GM19193 (cell line): ENCODE data around the gene MEF2C.

Experiments
- POLR2A ChIP-seq: IDR thresholded peaks from 4 replicates; pipeline ENCODE4 v1.6.1; 2011; ENCODE audit not compliant: insufficient read depth, insufficient read length; ENCODE audit errors: extremely low read depth

MEF2C gene

GRCh38 chr5:88889189-88890069 lies 6.4 kb upstream of the MEF2C start:
- TF ChIP-seq POLR2A: peak; percentile 65

- TF ChIP-seq POLR2A: no peak
These were observed 5.8 kb upstream of the MEF2C start for GRCh38 chr5:88888848-88889188.

- TF ChIP-seq POLR2A: no peak
These were observed 5.3 kb upstream of the MEF2C start for GRCh38 chr5:88888291-88888690.

- no peak for TF ChIP-seq POLR2A
These were observed 4.4 kb upstream of the MEF2C start for GRCh38 chr5:88887342-88887741.

GRCh38 chr5:88886746-88887341 lies 3.9 kb upstream of the MEF2C start:
- no peak for TF ChIP-seq POLR2A

GRCh38 chr5:88886252-88886651 lies 3.3 kb upstream of the MEF2C start:
- TF ChIP-seq POLR2A: no peak

GRCh38 chr5:88885002-88885401 lies 2.0 kb upstream of the MEF2C start:
- no peak for TF ChIP-seq POLR2A

- no peak for TF ChIP-seq POLR2A
These were observed 1.6 kb upstream of the MEF2C start for GRCh38 chr5:88884608-88884877.

GRCh38 chr5:88883836-88884607 lies 1.0 kb upstream of the MEF2C start:
- peak; percentile 69 for TF ChIP-seq POLR2A

GRCh38 chr5:88882276-88883038 lies 527 bp downstream of the MEF2C start:
- no peak for TF ChIP-seq POLR2A

- no peak for TF ChIP-seq POLR2A
These were observed 1.4 kb downstream of the MEF2C start for GRCh38 chr5:88881571-88881971.

GRCh38 chr5:88880201-88880600 lies 2.8 kb downstream of the MEF2C start:
- TF ChIP-seq POLR2A: no peak

GRCh38 chr5:88879724-88880123 lies 3.3 kb downstream of the MEF2C start:
- TF ChIP-seq POLR2A: no peak

- no peak for TF ChIP-seq POLR2A
These were observed 4.0 kb downstream of the MEF2C start for GRCh38 chr5:88878976-88879375.

- TF ChIP-seq POLR2A: no peak
These were observed 5.2 kb downstream of the MEF2C start for GRCh38 chr5:88877826-88878225.
